ENCODE measurements around the gene TPI1.

- TF ChIP-seq CTCF (IDR thresholded peaks at IDR 0.05) (no peak), PBX3 (IDR thresholded peaks at IDR 0.05) (no peak), USF1 (IDR thresholded peaks at IDR 0.05; ENCODE audit: borderline replicate concordance, low read depth) (no peak), EP300 (IDR thresholded peaks at IDR 0.05; ENCODE audit: borderline replicate concordance in 1 of 2, low read depth in 1 of 2, low read length in 1 of 2) (no peak), REST (IDR thresholded peaks at IDR 0.05; ENCODE audit: low read depth, low read length) (no peak), MAX (IDR thresholded peaks at IDR 0.05; ENCODE audit: low read depth) (no peak), CHD2 (IDR thresholded peaks at IDR 0.05; ENCODE audit: low read length, partially characterized antibody) (no peak), SIN3A (IDR thresholded peaks at IDR 0.05; ENCODE audit: borderline replicate concordance, low read depth, low read length) (no peak), ZBTB33 (IDR thresholded peaks at IDR 0.05; ENCODE audit: borderline replicate concordance, low read depth) (no peak), USF2 (IDR thresholded peaks at IDR 0.05; ENCODE audit: borderline replicate concordance, low read depth, low read length) (no peak), YY1 (IDR thresholded peaks at IDR 0.05; ENCODE audit: low read depth) (no peak)
Measured at GRCh38 chr12:6838854-6839253, 28.5 kb upstream of the TPI1 start.

Data from SK-N-SH (cell line).